Astrocyte of the cerebellum (primary cell): ENCODE results near the gene MPV17L2.

Source experiments
- DNase-seq: peaks from one replicate; pipeline ENCODE4 v3.0.0-alpha.2; 2011; ENCODE audit warnings: low read depth
- H3K4me3 ChIP-seq: 2 replicates; pipeline ENCODE4 v1.5.1; 2011; ENCODE audit warnings: mild to moderate bottlenecking, low read depth, low read length, moderate library complexity
- in situ Hi-C: cut with HindIII; loops from 2 replicates; pipeline ENCODE4 v1.10.0; 2017; ENCODE audit warnings: low sequenced_read_pairs
- TF ChIP-seq, protein P1 (sequence below): IDR thresholded peaks from 2 replicates; pipeline ENCODE4 v1.5.1; 2012; ENCODE audit warnings: low read length, low read depth, moderate library complexity, mild to moderate bottlenecking; ENCODE audit errors: missing control alignments

The MPV17L2 gene

DNA sequence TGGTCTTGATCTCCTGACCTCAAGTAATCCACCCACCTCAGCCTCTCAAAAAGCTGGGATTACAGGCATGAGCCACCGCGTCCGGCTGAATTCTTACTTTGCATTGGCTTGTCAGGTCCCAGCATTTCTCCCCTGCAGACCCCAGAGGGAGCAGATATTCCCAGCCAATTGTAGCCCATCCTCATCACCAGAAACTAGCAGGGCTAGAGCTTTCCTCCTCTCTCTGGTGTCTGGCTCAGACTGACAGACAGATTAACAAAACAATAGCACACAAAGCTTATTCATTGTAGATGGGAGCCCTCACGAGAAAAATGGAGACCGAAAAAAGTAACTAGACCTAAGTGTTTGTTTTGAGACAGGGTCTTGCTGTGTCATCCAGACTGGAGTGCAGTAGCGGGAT, 7.5 kb upstream of the MPV17L2 start:
- H3K4me3 ChIP-seq: no peak overlapping the region
- DNase-seq: no peak
- in situ Hi-C loops: loop anchor here (10.0 kb wide), 1 partner anchor 81 kb away; no protein-coding TSS in a partner anchor
- TF ChIP-seq, protein P1, sequence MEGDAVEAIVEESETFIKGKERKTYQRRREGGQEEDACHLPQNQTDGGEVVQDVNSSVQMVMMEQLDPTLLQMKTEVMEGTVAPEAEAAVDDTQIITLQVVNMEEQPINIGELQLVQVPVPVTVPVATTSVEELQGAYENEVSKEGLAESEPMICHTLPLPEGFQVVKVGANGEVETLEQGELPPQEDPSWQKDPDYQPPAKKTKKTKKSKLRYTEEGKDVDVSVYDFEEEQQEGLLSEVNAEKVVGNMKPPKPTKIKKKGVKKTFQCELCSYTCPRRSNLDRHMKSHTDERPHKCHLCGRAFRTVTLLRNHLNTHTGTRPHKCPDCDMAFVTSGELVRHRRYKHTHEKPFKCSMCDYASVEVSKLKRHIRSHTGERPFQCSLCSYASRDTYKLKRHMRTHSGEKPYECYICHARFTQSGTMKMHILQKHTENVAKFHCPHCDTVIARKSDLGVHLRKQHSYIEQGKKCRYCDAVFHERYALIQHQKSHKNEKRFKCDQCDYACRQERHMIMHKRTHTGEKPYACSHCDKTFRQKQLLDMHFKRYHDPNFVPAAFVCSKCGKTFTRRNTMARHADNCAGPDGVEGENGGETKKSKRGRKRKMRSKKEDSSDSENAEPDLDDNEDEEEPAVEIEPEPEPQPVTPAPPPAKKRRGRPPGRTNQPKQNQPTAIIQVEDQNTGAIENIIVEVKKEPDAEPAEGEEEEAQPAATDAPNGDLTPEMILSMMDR: no peak

- no peak overlapping the region for H3K4me3 ChIP-seq
- TF ChIP-seq, protein P1: no peak
- DNase-seq: no peak
- in situ Hi-C loops: no loop called here
These were observed 2.7 kb upstream of the MPV17L2 start for GRCh38 chr19:18190278-18190677.

DNA sequence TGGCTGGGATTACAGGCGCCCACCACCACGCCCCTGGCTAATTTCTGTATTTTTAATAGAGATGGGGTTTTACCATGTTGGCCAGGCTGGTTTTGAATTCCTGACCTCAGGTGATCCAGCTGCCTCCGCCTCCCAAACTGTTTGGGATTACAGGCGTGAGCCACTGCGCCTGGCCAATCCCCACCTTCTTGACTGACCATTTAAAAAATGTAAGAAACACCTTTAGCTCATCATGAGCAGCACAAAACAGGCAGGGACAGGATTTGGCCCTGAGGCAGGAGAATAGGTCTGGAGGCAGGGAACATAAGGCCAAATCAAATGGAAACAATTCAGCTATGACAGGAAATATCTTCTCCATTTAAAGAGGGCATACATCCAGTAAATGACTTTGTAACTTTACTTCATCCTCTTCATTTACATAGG, 1.4 kb upstream of the MPV17L2 start:
- peak overlapping the region; percentile 78 for H3K4me3 ChIP-seq
- TF ChIP-seq, protein P1: no peak
- in situ Hi-C loops: no loop called here
- DNase-seq: no peak

GRCh38 chr19:18193388-18194180, 566 bp downstream of the MPV17L2 start:
- DNase-seq: no peak
- H3K4me3 ChIP-seq: peak overlapping the region; percentile 78
- in situ Hi-C loops: no loop called here
- TF ChIP-seq, protein P1: no peak

GRCh38 chr19:18194181-18194530, 1.1 kb downstream of the MPV17L2 start:
- in situ Hi-C loops: no loop called here
- no peak for DNase-seq
- TF ChIP-seq, protein P1: no peak
- H3K4me3 ChIP-seq: peak overlapping the region; percentile 78

- TF ChIP-seq, protein P1: no peak
- in situ Hi-C loops: no loop called here
- peak overlapping the region; percentile 78 for H3K4me3 ChIP-seq
- DNase-seq: peak; percentile 65
These were observed 1.7 kb downstream of the MPV17L2 start for GRCh38 chr19:18194554-18195238.
